ENCODE results near the gene RNPEPL1. TPM values are rescaled to one million over a fixed set of nuclear protein-coding genes. Genes with fewer than 3 reads are reported as not detected.
"Not testable (repeated sequence)": the region's sequence is repeated elsewhere in the genome, so short reads cannot be mapped to it uniquely, and the experiment has no call there.

Gene RNPEPL1
- total RNA-seq, 4 donors from 2014 or later = 7.2 to 38.7 (median 14.4) TPM

DNA sequence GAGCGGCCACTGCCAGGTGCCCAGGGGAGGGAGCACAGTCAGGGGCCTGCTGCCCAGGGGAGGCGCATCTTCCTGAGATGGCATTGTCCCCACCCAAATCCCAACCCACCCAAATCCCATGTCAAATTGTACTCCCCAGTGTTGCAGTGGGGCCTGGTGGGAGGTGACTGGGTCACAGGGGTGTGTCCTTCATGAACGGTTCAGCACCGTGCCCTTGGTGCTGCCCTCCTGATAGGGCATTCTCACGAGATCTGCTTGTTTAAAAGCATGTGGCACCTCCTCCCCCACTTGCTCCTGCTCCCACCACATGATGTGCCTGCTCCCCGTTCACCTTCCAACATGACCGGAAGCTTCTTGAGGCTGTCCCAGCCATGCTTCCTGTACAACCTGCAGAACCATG lies 38.1 kb upstream of the RNPEPL1 start:
- Histone ChIP-seq H3K9me3 (peaks cover 0 to 6% of the 10 kb centered on the region in 2 donors), H3K36me3 (no peaks in the 10 kb centered on the region), H3K4me3 (no peak overlapping the region), H3K4me1 (no peaks in the 10 kb centered on the region), H3K27me3 (no peaks in the 10 kb centered on the region), H3K27ac (no peak overlapping the region)
- DNase-seq = no peak
- intact Hi-C loops (cut with DNase I; ENCODE audit: low total_unique reads) = no loop called here
- TF ChIP-seq POLR2A (IDR thresholded peaks at IDR 0.05) = no peak
- TF ChIP-seq, protein P1, sequence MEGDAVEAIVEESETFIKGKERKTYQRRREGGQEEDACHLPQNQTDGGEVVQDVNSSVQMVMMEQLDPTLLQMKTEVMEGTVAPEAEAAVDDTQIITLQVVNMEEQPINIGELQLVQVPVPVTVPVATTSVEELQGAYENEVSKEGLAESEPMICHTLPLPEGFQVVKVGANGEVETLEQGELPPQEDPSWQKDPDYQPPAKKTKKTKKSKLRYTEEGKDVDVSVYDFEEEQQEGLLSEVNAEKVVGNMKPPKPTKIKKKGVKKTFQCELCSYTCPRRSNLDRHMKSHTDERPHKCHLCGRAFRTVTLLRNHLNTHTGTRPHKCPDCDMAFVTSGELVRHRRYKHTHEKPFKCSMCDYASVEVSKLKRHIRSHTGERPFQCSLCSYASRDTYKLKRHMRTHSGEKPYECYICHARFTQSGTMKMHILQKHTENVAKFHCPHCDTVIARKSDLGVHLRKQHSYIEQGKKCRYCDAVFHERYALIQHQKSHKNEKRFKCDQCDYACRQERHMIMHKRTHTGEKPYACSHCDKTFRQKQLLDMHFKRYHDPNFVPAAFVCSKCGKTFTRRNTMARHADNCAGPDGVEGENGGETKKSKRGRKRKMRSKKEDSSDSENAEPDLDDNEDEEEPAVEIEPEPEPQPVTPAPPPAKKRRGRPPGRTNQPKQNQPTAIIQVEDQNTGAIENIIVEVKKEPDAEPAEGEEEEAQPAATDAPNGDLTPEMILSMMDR (IDR thresholded peaks at IDR 0.05) = no peak

DNA sequence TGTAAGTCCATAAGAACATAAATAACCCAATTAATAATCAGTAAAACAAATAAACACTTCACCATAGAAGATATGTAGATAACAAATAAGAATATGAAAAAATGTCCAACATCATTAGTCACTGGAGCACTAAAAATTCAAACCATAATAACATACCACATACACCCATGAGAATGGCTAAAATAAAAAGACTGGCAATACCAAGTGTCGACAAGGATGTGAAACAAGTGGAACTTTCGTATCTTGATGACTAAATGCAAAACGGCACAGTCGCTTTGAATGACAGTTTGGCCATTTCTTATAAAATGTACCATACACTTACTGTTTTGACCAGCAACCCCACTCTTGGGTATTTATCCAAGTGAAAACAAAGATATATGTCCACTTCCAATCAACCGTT lies 37.2 kb upstream of the RNPEPL1 start:
- no peak for DNase-seq
- Histone ChIP-seq H3K4me1 (no peaks in the 10 kb centered on the region), H3K27ac (no peak overlapping the region), H3K9me3 (peaks cover 0 to 6% of the 10 kb centered on the region in 2 donors), H3K27me3 (no peaks in the 10 kb centered on the region), H3K36me3 (no peaks in the 10 kb centered on the region), H3K4me3 (no peak overlapping the region)
- TF ChIP-seq, protein P1 (IDR thresholded peaks at IDR 0.05) = no peak
- TF ChIP-seq POLR2A (IDR thresholded peaks at IDR 0.05) = no peak
- intact Hi-C loops (cut with DNase I; ENCODE audit: low total_unique reads) = no loop called here

DNA sequence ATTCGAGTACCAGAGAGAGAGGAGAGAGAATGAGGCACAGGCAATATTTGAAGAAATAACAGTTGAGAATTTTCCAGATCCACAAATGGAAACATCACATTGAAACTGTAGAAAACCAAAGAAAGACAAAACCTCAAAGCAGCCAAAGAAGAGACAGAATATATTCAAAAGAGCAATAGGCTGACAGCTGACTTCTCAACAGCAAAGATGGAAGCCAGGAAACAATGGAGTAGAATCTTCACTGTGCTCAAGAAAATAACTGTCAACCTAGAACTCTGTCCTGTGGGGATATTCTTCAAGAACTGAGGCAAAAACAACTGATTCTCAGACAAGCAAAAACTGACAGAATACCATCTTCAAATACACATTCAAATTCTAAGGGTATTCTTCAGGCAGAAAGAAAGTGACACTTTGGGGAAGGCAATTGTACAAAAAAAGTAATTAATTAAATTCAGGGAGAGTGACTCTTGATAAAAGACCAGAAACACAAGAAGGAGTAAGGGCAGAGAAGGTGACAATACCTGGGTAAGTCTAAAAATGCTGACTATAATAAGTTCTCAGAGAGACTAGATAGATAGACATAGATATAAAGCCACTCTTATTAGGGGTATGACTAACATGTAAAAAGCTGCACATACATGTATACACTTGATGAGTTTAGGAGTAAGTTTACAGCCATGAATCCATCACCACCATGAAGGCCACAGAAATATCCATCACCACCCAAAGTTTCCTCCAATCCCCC lies 36.1 kb upstream of the RNPEPL1 start:
- Histone ChIP-seq H3K9me3 (peaks cover 0 to 6% of the 10 kb centered on the region in 2 donors), H3K4me3 (no peak overlapping the region), H3K27me3 (no peaks in the 10 kb centered on the region), H3K4me1 (no peaks in the 10 kb centered on the region), H3K36me3 (no peaks in the 10 kb centered on the region), H3K27ac (no peak overlapping the region)
- intact Hi-C loops (cut with DNase I; ENCODE audit: low total_unique reads) = no loop called here
- DNase-seq = no peak
- TF ChIP-seq, protein P1 (IDR thresholded peaks at IDR 0.05) = no peak
- TF ChIP-seq POLR2A (IDR thresholded peaks at IDR 0.05) = no peak

DNA sequence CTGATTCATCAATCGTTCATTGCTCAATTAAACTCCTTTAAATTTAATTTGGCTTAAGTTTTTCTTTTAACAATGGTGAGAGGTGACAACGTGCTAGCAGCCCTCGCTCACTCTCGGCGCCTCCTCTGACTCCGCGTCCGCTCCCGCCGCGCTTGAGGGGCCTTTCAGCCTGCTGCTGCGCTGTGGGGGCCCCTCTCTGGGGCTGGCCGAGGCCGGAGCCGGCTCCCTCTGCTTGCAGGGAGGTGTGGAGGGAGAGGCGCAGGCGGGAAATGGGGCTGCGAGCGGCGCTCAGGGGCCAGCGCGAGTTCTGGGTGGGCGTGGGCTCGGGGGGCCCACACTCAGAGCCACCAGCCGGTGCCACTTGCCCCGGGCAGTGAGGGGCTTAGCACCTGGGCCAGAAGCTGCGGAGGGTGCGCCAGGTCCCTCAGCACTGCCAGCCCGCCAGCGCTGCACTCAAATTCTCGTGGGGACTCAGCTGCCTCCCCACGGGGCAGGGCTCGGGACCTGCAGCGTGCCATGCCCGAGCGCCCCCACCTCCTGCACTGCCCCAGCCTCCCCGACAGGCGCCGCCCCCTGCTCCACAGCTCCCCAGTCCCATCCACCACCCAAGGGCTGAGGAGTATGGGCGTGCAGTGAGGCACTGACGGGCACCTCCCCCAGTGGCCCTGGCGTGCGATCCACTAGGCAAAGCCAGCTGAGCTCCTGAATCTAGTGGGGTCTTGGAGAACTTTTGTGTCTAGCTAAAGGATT lies 30.1 kb upstream of the RNPEPL1 start:
- no peaks in the 10 kb centered on the region for H3K4me1 ChIP-seq
- no peak overlapping the region for H3K4me3 ChIP-seq
- no peaks in the 10 kb centered on the region for H3K27me3 ChIP-seq
- TF ChIP-seq POLR2A (IDR thresholded peaks at IDR 0.05) = no peak
- TF ChIP-seq, protein P1 (IDR thresholded peaks at IDR 0.05) = no peak
- DNase-seq = no peak
- H3K9me3 ChIP-seq = no peaks in the 10 kb centered on the region
- H3K27ac ChIP-seq = no peak overlapping the region
- intact Hi-C loops (cut with DNase I; ENCODE audit: low total_unique reads) = no loop called here
- H3K36me3 ChIP-seq = no peaks in the 10 kb centered on the region

DNA sequence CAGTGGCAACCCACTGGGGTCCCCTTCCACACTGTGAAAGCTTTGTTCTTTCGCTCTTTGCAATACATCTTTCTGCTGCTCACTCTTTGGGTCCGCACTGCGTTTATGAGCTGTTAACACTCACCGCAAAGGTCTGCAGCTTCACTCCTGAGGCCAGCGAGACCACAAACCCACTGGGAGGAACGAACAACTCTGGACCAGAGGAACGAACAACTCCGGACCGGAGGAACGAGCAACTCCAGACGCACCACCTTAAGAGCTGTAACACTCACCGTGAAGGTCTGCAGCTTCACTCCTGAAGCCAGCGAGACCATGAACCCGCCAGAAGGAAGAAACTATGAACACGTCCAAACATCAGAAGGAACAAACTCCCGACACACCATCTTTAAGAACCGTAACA lies 29.2 kb upstream of the RNPEPL1 start:
- H3K36me3 ChIP-seq, DNase-seq: not testable (repeated sequence)

More for the DNA sequence above, 29.2 kb upstream of the RNPEPL1 start:
- H3K4me3 ChIP-seq; H3K9me3 ChIP-seq; H3K4me1 ChIP-seq; intact Hi-C loops (cut with DNase I; ENCODE audit: low total_unique reads); H3K27me3 ChIP-seq; H3K27ac ChIP-seq: not testable (repeated sequence)

Measured in uterus (tissue), 4 donors.